Endodermal cell (in vitro differentiated cells): ENCODE measurements around the gene NDRG2. TPM values are rescaled to one million over a fixed set of nuclear protein-coding genes. Genes with fewer than 3 reads are reported as not detected.
A peak's percentile ranks its signal among the peaks of the same experiment; 100 is the strongest.

Experiments used
- DNase-seq: peaks from one replicate; pipeline ENCODE4 v3.0.0-alpha.2; 2017
- H3K27ac ChIP-seq: 2 replicates; pipeline ENCODE4 v1.5.1; 2013; ENCODE audit warnings: mild to moderate bottlenecking, low read depth, low read length, moderate library complexity
- H3K27me3 ChIP-seq: 2 replicates; pipeline ENCODE4 v1.6.1; 2013; ENCODE audit warnings: mild to moderate bottlenecking, low read length, moderate library complexity; ENCODE audit not compliant: insufficient read depth, control insufficient read depth, poor library complexity, severe bottlenecking
- H3K36me3 ChIP-seq: 2 replicates; pipeline ENCODE4 v1.7.0; 2013; ENCODE audit warnings: mild to moderate bottlenecking, low read length, moderate library complexity; ENCODE audit not compliant: control insufficient read depth, insufficient read depth
- H3K4me1 ChIP-seq: one replicate; pipeline ENCODE4 v1.7.0; 2013; ENCODE audit warnings: low read length; ENCODE audit not compliant: control insufficient read depth, insufficient read depth
- H3K4me3 ChIP-seq: 2 replicates; pipeline ENCODE4 v1.5.1; 2013; ENCODE audit warnings: mild to moderate bottlenecking, low read length, moderate library complexity
- H3K9ac ChIP-seq: 2 replicates; pipeline ENCODE4 v1.6.1; 2013; ENCODE audit warnings: mild to moderate bottlenecking, low read length, moderate library complexity; ENCODE audit not compliant: poor library complexity, severe bottlenecking; ENCODE audit errors: extremely low read depth
- H3K9me3 ChIP-seq: 2 replicates; pipeline ENCODE4 v1.6.1; 2013; ENCODE audit warnings: mild to moderate bottlenecking, low read length, moderate library complexity; ENCODE audit not compliant: control insufficient read depth
- H3K27ac Mint-ChIP-seq: 2 replicates; pipeline ENCODE4 v1.8.0; 2020; ENCODE audit warnings: mixed read lengths
- H3K27me3 Mint-ChIP-seq: 2 replicates; pipeline ENCODE4 v1.8.0; 2021; ENCODE audit warnings: mild to moderate bottlenecking, mixed read lengths; ENCODE audit not compliant: insufficient read depth
- H3K36me3 Mint-ChIP-seq: 2 replicates; pipeline ENCODE4 v1.8.0; 2020; ENCODE audit warnings: low read depth, mixed read lengths
- H3K4me1 Mint-ChIP-seq: 2 replicates; pipeline ENCODE4 v1.8.0; 2020; ENCODE audit warnings: mixed read lengths
- H3K4me3 Mint-ChIP-seq: 2 replicates; pipeline ENCODE4 v1.8.0; 2020; ENCODE audit warnings: mild to moderate bottlenecking, moderate library complexity, mixed read lengths
- H3K9me3 Mint-ChIP-seq: 2 replicates; pipeline ENCODE4 v1.8.0; 2020; ENCODE audit warnings: mild to moderate bottlenecking, mixed read lengths
- CTCF ChIP-seq: fragments of 200-600 bp; sonication (generic); conservative IDR thresholded peaks from 2 replicates; pipeline ENCODE4 v1.5.0; 2021; ENCODE audit warnings: antibody characterized with exemption, mild to moderate bottlenecking
- WGBS, 2 experiments: methylation state at CpG; one replicate each; pipeline versions ENCODE4 v1.1.5 to v1.1.7; 2013; ENCODE audit warnings: missing lambda C conversion rate in 2 of 2, mixed read lengths in 1 of 2; ENCODE audit not compliant: insufficient coverage in 1 of 2, insufficient read length in 1 of 2; 5-methylcytosine and 5-hydroxymethylcytosine counted together
- total RNA-seq, 2 donors: library from RNA; stranded (reverse); fragmentation: NEBNext Ultra II Directional in 1 of 2; extraction: Animal tissue kit (Norgen Biotek cat#: 25700) in 1 of 2; gene quantifications; 2 replicates in 1 of 2; 3 replicates in 1 of 2; pipeline ENCODE4 v1.2.1, GENCODE V29; 2021

Gene NDRG2
- total RNA-seq, 2 donors from 2014 or later: 46.3 to 52.8 TPM

GRCh38 chr14:20989787-20990600, 34.9 kb downstream of the NDRG2 start, which contains the start of gene METTL17:
Gene METTL17 (plus strand): TSS chr14:20989980. CDS start chr14:20990003, 23 bp downstream.
- peak within 1 kb of the TSS; percentile 96 for H3K4me3 ChIP-seq
- H3K36me3 ChIP-seq: peaks cover 37% of the 10 kb centered on the region
- whole genome bisulfite sequencing, 2 experiments: 0 to 1% methylated on average over 32 to 42 of the region's 42 CpGs
- no peaks in the 10 kb centered on the region for H3K9me3 Mint-ChIP-seq
- peaks cover 8% of the 10 kb centered on the region for H3K27me3 Mint-ChIP-seq
- peak; percentile 96 for DNase-seq
- H3K27ac ChIP-seq: peak within 1 kb of the TSS; percentile 64
- peak within 1 kb of the TSS; percentile 12 for H3K27ac Mint-ChIP-seq
- H3K9ac ChIP-seq: peak within 1 kb of the TSS; percentile 64
- peak; percentile 77 for TF ChIP-seq CTCF
- peaks cover 29% of the 10 kb centered on the region for H3K36me3 Mint-ChIP-seq
- H3K4me1 ChIP-seq: no peaks in the 10 kb centered on the region
- no peaks in the 10 kb centered on the region for H3K9me3 ChIP-seq
- H3K27me3 ChIP-seq: peaks cover 5% of the 10 kb centered on the region
- peaks cover 4% of the 10 kb centered on the region for H3K4me1 Mint-ChIP-seq
- H3K4me3 Mint-ChIP-seq: peak within 1 kb of the TSS; percentile 87

- H3K9ac ChIP-seq: no peak overlapping the region
- H3K36me3 Mint-ChIP-seq: peaks cover 23% of the 10 kb centered on the region
Observed at GRCh38 chr14:20989471-20989786, 35.4 kb downstream of the NDRG2 start.

More at GRCh38 chr14:20989471-20989786, 35.4 kb downstream of the NDRG2 start:
- Mint-ChIP-seq H3K9me3 (no peaks in the 10 kb centered on the region), H3K27ac (peak overlapping the region; percentile 12), H3K4me1 (peaks cover 4% of the 10 kb centered on the region), H3K4me3 (peak overlapping the region; percentile 87), H3K27me3 (peaks cover 8% of the 10 kb centered on the region)
- no peak overlapping the region for H3K27ac ChIP-seq
- no peaks in the 10 kb centered on the region for H3K9me3 ChIP-seq
- peaks cover 5% of the 10 kb centered on the region for H3K27me3 ChIP-seq
- H3K4me1 ChIP-seq: no peaks in the 10 kb centered on the region
- TF ChIP-seq CTCF: no peak
- no peak for DNase-seq
- peaks cover 32% of the 10 kb centered on the region for H3K36me3 ChIP-seq
- 4% methylated on average over 8 of the region's 11 CpGs; no CpG with 5 or more reads in 1 of the 2 experiments for WGBS, 2 experiments
- H3K4me3 ChIP-seq: peak overlapping the region; percentile 21
